WERI-Rb-1 (cell line): Measurements from ENCODE around the gene PRKAR2A.
A peak's percentile ranks its signal among the peaks of the same experiment; 100 is the strongest.
"Not testable (repeated sequence)": the region's sequence is repeated elsewhere in the genome, so short reads cannot be mapped to it uniquely, and the experiment has no call there.

ENCODE experiments used
- DNase-seq: peaks from one replicate; pipeline ENCODE4 v3.0.0-alpha.2; 2020
- H3K27ac ChIP-seq: fragments of 250-450 bp; sonication (Bioruptor Pico); 2 replicates; pipeline ENCODE4 v1.5.1; 2020; ENCODE audit warnings: mild to moderate bottlenecking, moderate library complexity
- H3K27me3 ChIP-seq: fragments of 250-450 bp; sonication (Bioruptor Pico); 2 replicates; pipeline ENCODE4 v1.5.1; 2021; ENCODE audit warnings: mild to moderate bottlenecking, low read depth, moderate library complexity; ENCODE audit not compliant: insufficient read depth, severe bottlenecking
- H3K36me3 ChIP-seq: fragments of 250-450 bp; sonication (Bioruptor Pico); 2 replicates; pipeline ENCODE4 v1.5.1; 2020; ENCODE audit warnings: mild to moderate bottlenecking, moderate library complexity
- H3K4me3 ChIP-seq: 2 replicates; pipeline ENCODE4 v1.5.1; 2011; ENCODE audit warnings: low read depth, mild to moderate bottlenecking, control low read depth, low read length
- H3K9me3 ChIP-seq: fragments of 250-450 bp; sonication (Bioruptor Pico); 2 replicates; pipeline ENCODE4 v1.5.1; 2021; ENCODE audit warnings: mild to moderate bottlenecking, moderate library complexity; ENCODE audit not compliant: severe bottlenecking
- CTCF ChIP-seq: IDR thresholded peaks from 2 replicates; pipeline ENCODE4 v1.5.1; 2011; ENCODE audit warnings: low read depth, mild to moderate bottlenecking, control low read depth, inconsistent platforms, low read length

The PRKAR2A gene

DNA sequence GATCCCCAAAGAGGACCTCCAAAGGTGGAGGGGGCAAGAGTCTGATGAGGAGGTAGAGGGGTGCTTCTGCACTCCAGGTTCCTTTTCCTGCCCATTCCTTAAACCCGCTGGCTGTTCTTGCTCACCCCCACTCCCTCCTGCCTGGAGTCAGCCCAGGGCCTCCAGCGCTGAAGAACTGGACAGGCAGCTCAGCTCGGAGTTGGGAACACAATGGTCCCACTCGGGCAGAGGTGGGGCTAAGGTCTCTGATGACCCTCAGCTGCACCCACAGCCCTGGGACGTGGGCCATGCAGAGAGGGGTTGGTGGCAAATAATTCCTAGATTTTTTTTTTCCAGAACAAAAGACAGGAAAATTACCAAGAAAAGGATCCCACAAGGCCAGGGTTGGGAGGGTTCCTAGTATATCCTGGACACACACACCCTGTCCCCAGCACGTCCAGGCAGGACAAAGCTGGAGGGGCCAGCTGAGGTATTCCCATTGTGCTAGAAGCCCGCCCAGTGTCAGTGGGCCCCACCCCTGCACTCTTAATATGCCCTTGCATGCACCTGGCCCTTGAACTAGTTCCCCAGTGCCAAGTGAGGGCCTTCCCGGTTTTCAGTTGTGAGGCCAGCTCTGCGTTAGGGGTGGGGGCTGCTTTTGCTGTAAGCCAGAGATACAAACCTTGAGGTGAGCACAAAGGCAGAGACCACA is 108.6 kb downstream of the PRKAR2A start:
- DNase-seq, result no peak
- Histone ChIP-seq H3K9me3 (no peaks in the 10 kb centered on the region), H3K4me3 (no peak overlapping the region), H3K27ac (no peak overlapping the region), H3K27me3 (no peaks in the 10 kb centered on the region), H3K36me3 (no peaks in the 10 kb centered on the region)
- no peak for TF ChIP-seq CTCF

- H3K9me3 ChIP-seq, result peaks cover 4% of the 10 kb centered on the region
- no peak overlapping the region for H3K4me3 ChIP-seq
- H3K27ac ChIP-seq, result peak overlapping the region; percentile 62
- H3K36me3 ChIP-seq, result no peaks in the 10 kb centered on the region
- H3K27me3 ChIP-seq, result no peaks in the 10 kb centered on the region
- no peak for TF ChIP-seq CTCF
- DNase-seq, result no peak
Observed at GRCh38 chr3:48738144-48738536, 109.5 kb downstream of the PRKAR2A start.

GRCh38 chr3:48735075-48735767 is 112.5 kb downstream of the PRKAR2A start:
- H3K27ac ChIP-seq, result peak overlapping the region; percentile 67
- not testable (repeated sequence) for H3K4me3 ChIP-seq, H3K9me3 ChIP-seq, H3K36me3 ChIP-seq, H3K27me3 ChIP-seq
- DNase-seq, result peak; percentile 31

GRCh38 chr3:48734541-48734940 is 113.1 kb downstream of the PRKAR2A start:
- H3K27me3 ChIP-seq, H3K4me3 ChIP-seq, DNase-seq, H3K9me3 ChIP-seq, H3K36me3 ChIP-seq: not testable (repeated sequence)
- peak overlapping the region; percentile 52 for H3K27ac ChIP-seq

DNA sequence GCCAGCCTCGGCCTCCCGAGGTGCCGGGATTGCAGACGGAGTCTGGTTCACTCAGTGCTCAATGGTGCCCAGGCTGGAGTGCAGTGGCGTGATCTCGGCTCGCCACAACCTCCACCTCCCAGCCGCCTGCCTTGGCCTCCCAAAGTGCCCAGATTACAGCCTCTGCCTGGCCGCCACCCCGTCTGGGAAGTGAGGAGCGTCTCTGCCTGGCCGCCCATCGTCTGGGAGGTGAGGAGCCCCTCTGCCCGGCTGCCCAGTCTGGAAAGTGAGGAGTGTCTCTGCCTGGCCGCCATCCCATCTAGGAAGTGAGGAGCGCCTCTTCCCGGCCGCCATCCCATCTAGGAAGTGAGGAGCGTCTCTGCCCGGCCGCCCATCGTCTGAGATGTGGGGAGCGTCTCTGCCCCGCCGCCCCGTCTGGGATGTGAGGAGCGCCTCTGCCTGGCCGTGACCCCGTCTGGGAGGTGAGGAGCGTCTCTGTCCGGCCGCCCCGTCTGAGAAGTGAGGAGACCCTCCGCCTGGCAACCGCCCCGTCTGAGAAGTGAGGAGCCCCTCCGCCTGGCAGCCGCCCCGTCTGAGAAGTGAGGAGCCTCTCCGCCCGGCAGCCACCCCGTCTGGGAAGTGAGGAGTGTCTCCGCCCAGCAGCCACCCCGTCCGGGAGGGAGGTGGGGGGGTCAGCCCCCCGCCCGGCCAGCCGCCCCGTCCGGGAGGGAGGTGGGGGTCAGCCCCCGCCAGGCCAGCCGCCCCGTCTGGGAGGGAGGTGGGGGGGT is 113.7 kb downstream of the PRKAR2A start:
- H3K9me3 ChIP-seq, H3K4me3 ChIP-seq, H3K27ac ChIP-seq, H3K36me3 ChIP-seq, DNase-seq, H3K27me3 ChIP-seq: not testable (repeated sequence)

GRCh38 chr3:48727511-48727910 is 120.2 kb downstream of the PRKAR2A start:
- Histone ChIP-seq H3K36me3 (no peaks in the 10 kb centered on the region), H3K4me3 (no peak overlapping the region), H3K27ac (no peak overlapping the region), H3K27me3 (no peaks in the 10 kb centered on the region), H3K9me3 (peaks cover 3% of the 10 kb centered on the region)
- no peak for DNase-seq
- TF ChIP-seq CTCF, result no peak

GRCh38 chr3:48725185-48725855 is 122.4 kb downstream of the PRKAR2A start:
- H3K27me3 ChIP-seq, H3K27ac ChIP-seq, H3K4me3 ChIP-seq, H3K36me3 ChIP-seq, H3K9me3 ChIP-seq, DNase-seq: not testable (repeated sequence)
